Gastroesophageal sphincter (tissue), 4 donors: ENCODE measurements around the gene ROBO1. TPM values are rescaled to one million over a fixed set of nuclear protein-coding genes. Genes with fewer than 3 reads are reported as not detected.

Source experiments
- ATAC-seq: fragments of 150-250 bp; one replicate; pipeline ENCODE4 v1.9.1; 2016; ENCODE audit warnings: mild to moderate bottlenecking, moderate library complexity
- H3K27ac ChIP-seq, 4 donors: fragments of 200-600 bp; sonication (generic) in 3 of 4; 1 replicate in 3 of 4; 2 replicates in 1 of 4; pipeline ENCODE4 v1.5.1; 2016 to 2019
- H3K27me3 ChIP-seq: fragments of 200-600 bp; sonication (generic); one replicate; pipeline ENCODE4 v1.5.1; 2019
- H3K36me3 ChIP-seq, 2 donors: fragments of 200-600 bp; sonication (generic); one replicate each; pipeline ENCODE4 v1.5.1; 2019; ENCODE audit warnings: control low read depth in 1 of 2
- H3K4me1 ChIP-seq, 3 donors: fragments of 200-600 bp; sonication (generic); 1 replicate in 2 of 3; 2 replicates in 1 of 3; pipeline ENCODE4 v1.5.1; 2016 to 2019; ENCODE audit warnings: control low read depth in 2 of 3
- H3K4me3 ChIP-seq, 2 donors: fragments of 200-600 bp; sonication (generic); one replicate each; pipeline ENCODE4 v1.5.1; 2019; ENCODE audit warnings: mild to moderate bottlenecking in 1 of 2, moderate library complexity in 1 of 2
- H3K9me3 ChIP-seq, 3 donors: fragments of 200-600 bp; sonication (generic); one replicate each; pipeline ENCODE4 v1.5.1; 2017 to 2019; ENCODE audit warnings: control low read depth in 2 of 3
- EP300 ChIP-seq: sonication (generic); formaldehyde crosslinking; IDR thresholded peaks from one replicate; pipeline ENCODE4 v1.6.1; 2017; ENCODE audit warnings: antibody characterized with exemption, mild to moderate bottlenecking
- POLR2A ChIP-seq, 2 donors: fragments of 450-650 bp; IDR thresholded peaks; one replicate each; pipeline ENCODE4 v1.6.1; 2017; ENCODE audit warnings: antibody characterized with exemption in 2 of 2, mild to moderate bottlenecking in 2 of 2, moderate library complexity in 1 of 2
- POLR2AphosphoS5 ChIP-seq: sonication (generic); formaldehyde crosslinking; IDR thresholded peaks from one replicate; pipeline ENCODE4 v1.6.1; 2017; ENCODE audit warnings: antibody characterized with exemption
- WGBS, 2 donors: methylation state at CpG; one replicate each; pipeline ENCODE4 v1.1.5; 2018; ENCODE audit warnings: low coverage in 1 of 2; 5-methylcytosine and 5-hydroxymethylcytosine counted together
- total RNA-seq, 4 donors: library from RNA; depleted of rRNA; stranded (reverse); fragments of >200 nt; gene quantifications; one replicate each; pipeline ENCODE4 v1.1.0, GENCODE V29; 2016
- TF ChIP-seq, protein P1 (sequence below), 4 experiments: fragments of 200-600 bp in 2 of 4; fragments of 450-650 bp in 2 of 4; sonication (generic) in 1 of 4; IDR thresholded peaks; one replicate each; pipeline ENCODE4 v1.5.1; 2017 to 2019; ENCODE audit warnings: antibody characterized with exemption in 4 of 4, mild to moderate bottlenecking in 2 of 4, moderate library complexity in 2 of 4

The ROBO1 gene
- total RNA-seq, 4 donors from 2014 or later, result 9.7 to 15.3 (median 12.9) TPM

DNA sequence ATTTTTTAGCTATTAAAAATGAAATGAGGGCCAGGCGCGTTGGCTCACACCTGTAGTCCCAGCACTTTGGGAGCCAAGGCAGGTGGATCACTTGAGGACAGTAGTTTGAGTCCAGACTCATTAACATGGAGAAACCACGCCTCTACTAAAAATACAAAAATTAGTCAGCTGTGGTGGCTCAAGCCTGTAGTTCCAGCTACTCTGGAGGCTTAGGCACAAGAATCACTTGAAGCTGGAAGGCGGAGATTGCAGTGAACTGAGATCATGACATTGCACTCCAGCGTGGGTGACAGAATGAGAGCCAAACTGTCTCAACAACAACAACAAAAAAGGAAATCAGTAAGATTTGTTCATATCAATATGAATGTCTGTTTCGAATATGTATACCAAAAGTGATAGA lies 517.1 kb downstream of the ROBO1 start:
- no peaks in the 10 kb centered on the region for H3K36me3 ChIP-seq
- H3K27me3 ChIP-seq, result no peaks in the 10 kb centered on the region
- H3K9me3 ChIP-seq, result no peaks in the 10 kb centered on the region
- H3K27ac ChIP-seq, result no peak overlapping the region
- ATAC-seq, result no peak
- H3K4me1 ChIP-seq, result peaks cover 0 to 9% (median 0%) of the 10 kb centered on the region in 3 donors
- TF ChIP-seq EP300, result no peak
- no peak for TF ChIP-seq POLR2A (IDR thresholded peaks at IDR 0.05)
- TF ChIP-seq, protein P1, sequence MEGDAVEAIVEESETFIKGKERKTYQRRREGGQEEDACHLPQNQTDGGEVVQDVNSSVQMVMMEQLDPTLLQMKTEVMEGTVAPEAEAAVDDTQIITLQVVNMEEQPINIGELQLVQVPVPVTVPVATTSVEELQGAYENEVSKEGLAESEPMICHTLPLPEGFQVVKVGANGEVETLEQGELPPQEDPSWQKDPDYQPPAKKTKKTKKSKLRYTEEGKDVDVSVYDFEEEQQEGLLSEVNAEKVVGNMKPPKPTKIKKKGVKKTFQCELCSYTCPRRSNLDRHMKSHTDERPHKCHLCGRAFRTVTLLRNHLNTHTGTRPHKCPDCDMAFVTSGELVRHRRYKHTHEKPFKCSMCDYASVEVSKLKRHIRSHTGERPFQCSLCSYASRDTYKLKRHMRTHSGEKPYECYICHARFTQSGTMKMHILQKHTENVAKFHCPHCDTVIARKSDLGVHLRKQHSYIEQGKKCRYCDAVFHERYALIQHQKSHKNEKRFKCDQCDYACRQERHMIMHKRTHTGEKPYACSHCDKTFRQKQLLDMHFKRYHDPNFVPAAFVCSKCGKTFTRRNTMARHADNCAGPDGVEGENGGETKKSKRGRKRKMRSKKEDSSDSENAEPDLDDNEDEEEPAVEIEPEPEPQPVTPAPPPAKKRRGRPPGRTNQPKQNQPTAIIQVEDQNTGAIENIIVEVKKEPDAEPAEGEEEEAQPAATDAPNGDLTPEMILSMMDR (IDR thresholded peaks at IDR 0.05), result no peak
- TF ChIP-seq POLR2AphosphoS5, result no peak
- H3K4me3 ChIP-seq, result no peak overlapping the region
- WGBS, 2 donors, result 70 to 82% methylated on average over 6 of the region's 6 CpGs

DNA sequence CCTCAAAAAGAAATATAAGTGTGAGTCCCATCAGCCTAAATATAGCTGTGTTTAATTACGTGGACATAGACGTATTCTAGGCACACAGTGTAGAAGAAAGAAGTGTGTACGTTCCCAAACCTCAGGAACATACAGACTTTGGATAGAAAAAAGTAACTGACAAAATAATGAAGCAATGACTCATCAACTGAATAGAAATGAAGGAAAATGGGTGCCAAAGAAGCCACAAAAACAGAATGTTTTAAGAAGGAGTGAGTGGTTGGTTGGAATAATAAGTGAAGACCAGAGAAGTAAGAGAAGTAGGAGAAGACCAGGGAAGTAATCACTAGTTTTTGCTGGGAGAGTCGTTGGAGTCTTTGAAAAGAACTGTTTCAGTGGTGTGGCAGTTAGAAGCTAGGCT lies 518.1 kb downstream of the ROBO1 start:
- ATAC-seq, result no peak
- Histone ChIP-seq H3K4me1 (peaks cover 0 to 9% (median 0%) of the 10 kb centered on the region in 3 donors), H3K9me3 (no peaks in the 10 kb centered on the region), H3K27me3 (no peaks in the 10 kb centered on the region), H3K36me3 (no peaks in the 10 kb centered on the region), H3K27ac (no peak overlapping the region), H3K4me3 (no peak overlapping the region)
- TF ChIP-seq POLR2AphosphoS5 (no peak), EP300 (no peak), POLR2A (IDR thresholded peaks at IDR 0.05) (no peak)
- TF ChIP-seq, protein P1 (IDR thresholded peaks at IDR 0.05), result no peak
- 73 to 75% methylated on average over 4 of the region's 4 CpGs for WGBS, 2 donors

DNA sequence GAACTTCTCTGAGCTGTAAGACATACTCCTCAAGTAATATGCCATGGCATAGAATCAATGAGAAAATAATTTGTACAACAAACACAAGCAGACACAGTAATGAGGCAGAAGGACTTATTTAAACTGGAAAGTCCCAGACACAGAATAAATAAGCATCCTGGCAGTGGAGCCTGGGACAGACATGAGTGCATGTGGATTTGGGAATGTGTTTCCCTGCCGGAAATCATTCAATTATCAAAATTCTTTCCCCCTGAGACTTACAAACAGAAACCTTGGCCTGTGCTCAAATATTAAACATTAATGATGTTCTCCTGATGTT lies 520.1 kb downstream of the ROBO1 start:
- no peaks in the 10 kb centered on the region for H3K27me3 ChIP-seq
- 0 to 4% methylated on average over 1 of the region's 1 CpG for WGBS, 2 donors

DNA sequence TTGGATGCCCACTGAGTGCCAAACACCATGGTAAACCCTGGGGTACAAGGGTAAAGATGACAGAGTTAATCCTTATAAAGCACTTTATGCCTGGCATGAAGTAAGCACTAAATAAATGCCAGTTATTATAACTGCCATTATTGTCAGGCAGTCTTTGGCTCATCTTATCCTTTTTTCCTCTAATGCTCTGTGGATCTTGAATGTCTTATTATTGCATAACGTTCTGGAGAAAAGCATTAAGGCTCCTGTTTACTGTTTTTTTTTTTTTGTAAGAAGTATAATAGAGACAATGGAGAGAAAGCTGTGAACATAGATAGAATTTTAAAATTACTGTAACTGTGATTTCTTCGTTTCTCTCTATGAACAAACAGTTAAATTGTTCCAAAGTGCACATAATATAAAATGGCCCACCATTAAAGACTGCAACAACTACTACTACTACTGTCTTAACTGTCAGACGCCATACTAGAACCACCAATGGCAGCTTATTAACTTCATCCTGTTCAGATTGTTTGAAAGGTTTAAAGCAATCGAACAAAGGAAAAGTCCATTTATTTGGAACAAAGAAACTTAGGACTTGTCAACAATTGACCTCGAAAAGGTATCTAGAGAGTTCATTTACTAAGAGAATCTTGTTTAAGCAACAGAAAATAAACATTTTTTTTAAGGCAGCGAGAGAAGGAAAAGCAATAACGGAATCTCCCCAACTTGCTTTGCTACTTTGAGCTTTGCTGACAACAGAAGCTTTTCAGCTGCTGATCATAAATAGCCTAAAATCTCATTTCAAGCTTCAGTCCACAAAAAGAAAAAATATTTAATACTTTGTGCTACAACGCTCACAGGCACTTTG lies 520.7 kb downstream of the ROBO1 start:
- WGBS, 2 donors, result 25 to 28% methylated on average over 7 to 8 of the region's 8 CpGs
- Histone ChIP-seq H3K9me3 (peaks cover 0 to 6% (median 0%) of the 10 kb centered on the region in 3 donors), H3K4me1 (peaks cover 0 to 9% (median 0%) of the 10 kb centered on the region in 3 donors), H3K27me3 (no peaks in the 10 kb centered on the region), H3K36me3 (no peaks in the 10 kb centered on the region), H3K27ac (peak overlapping the region in 1 of 4 donors; percentile 1), H3K4me3 (no peak overlapping the region)
- ATAC-seq, result no peak
- TF ChIP-seq POLR2A (IDR thresholded peaks at IDR 0.05) (no peak), EP300 (no peak), POLR2AphosphoS5 (no peak)
- TF ChIP-seq, protein P1 (IDR thresholded peaks at IDR 0.05), result no peak

More for the DNA sequence above, 520.1 kb downstream of the ROBO1 start:
- no peak overlapping the region for H3K4me3 ChIP-seq
- no peak for ATAC-seq
- H3K27ac ChIP-seq, result peak overlapping the region in 1 of 4 donors; percentile 1
- peaks cover 0 to under 1% (median 0%) of the 10 kb centered on the region in 3 donors for H3K9me3 ChIP-seq
- no peaks in the 10 kb centered on the region for H3K36me3 ChIP-seq
- TF ChIP-seq POLR2AphosphoS5 (no peak), POLR2A (IDR thresholded peaks at IDR 0.05) (no peak), EP300 (no peak)
- H3K4me1 ChIP-seq, result peaks cover 0 to 9% (median 0%) of the 10 kb centered on the region in 3 donors

DNA sequence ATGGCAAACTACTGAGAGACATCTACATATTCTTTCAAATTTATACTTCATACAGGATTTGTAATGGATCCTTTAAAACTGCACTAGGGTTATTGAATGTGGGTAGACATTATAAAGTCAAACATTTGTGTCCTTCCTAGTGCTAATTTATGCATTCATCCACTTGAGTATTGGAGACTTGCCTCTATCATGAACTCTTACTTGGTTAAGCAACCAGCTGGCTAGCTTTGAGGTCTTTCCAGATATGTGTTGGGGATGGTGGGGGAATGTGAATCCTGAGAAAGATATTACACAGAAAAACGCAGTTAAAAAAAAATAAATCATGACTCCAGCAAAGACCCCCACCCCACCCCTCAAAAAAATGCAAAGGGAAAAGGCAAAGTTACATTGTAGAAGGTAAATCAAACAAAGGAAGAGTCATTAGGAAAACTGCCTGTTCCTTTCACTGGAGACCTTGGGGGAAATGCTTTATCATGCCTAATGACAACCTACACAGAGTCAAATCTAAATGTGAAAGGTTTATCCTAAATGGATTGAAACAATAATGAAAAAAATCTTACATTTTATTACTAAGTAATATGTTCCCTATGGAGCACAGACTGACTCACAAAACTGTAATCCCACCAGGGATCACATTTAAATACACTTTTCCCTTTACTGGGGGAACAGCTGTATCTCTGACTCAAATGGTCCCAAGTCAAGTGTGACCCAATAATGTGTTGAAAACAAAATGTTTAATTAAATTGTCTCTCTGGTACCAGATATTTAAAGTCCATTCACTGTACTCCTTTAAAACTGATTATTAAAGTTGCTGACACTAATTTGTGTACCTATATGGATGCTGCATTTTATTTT lies 522.3 kb downstream of the ROBO1 start:
- Histone ChIP-seq H3K27me3 (no peaks in the 10 kb centered on the region), H3K4me1 (peaks cover 0 to 9% (median 0%) of the 10 kb centered on the region in 3 donors), H3K4me3 (no peak overlapping the region), H3K27ac (no peak overlapping the region), H3K36me3 (no peaks in the 10 kb centered on the region), H3K9me3 (peaks cover 0 to 15% (median 0%) of the 10 kb centered on the region in 3 donors)
- WGBS, 2 donors, result 71% methylated on average over 1 of the region's 1 CpG; no CpG with 5 or more reads in 1 of the 2 donors
- TF ChIP-seq, protein P1 (IDR thresholded peaks at IDR 0.05), result no peak
- TF ChIP-seq POLR2A (IDR thresholded peaks at IDR 0.05) (no peak), EP300 (no peak), POLR2AphosphoS5 (no peak)
- ATAC-seq, result no peak
